Esophagus muscularis mucosa (tissue), 4 donors: ENCODE data around the gene AHRR. TPM values are rescaled to one million over a fixed set of nuclear protein-coding genes. Genes with fewer than 3 reads are reported as not detected.

Experiments
- DNase-seq: peaks from one replicate; pipeline ENCODE4 v3.0.0-alpha.2; 2017; ENCODE audit errors: extremely low spot score
- H3K27ac ChIP-seq, 4 donors: fragments of 200-600 bp; sonication (generic); replicated peaks in 1 of 4; 1 replicate in 3 of 4; 2 replicates in 1 of 4; pipeline ENCODE4 v1.5.1; 2016 to 2019; ENCODE audit warnings: mild to moderate bottlenecking in 1 of 4
- H3K27me3 ChIP-seq, 4 donors: fragments of 200-600 bp; sonication (generic); one replicate each; pipeline versions ENCODE4 v1.5.1 to v1.6.0; 2016 to 2019
- H3K36me3 ChIP-seq, 4 donors: fragments of 200-600 bp; sonication (generic); one replicate each; pipeline ENCODE4 v1.5.1; 2016 to 2019
- H3K4me1 ChIP-seq, 4 donors: fragments of 200-600 bp; sonication (generic); one replicate each; pipeline ENCODE4 v1.5.1; 2016 to 2019
- H3K4me3 ChIP-seq, 4 donors: fragments of 200-600 bp; sonication (generic); 1 replicate in 2 of 4; 2 replicates in 2 of 4; pipeline ENCODE4 v1.5.1; 2016 to 2019; ENCODE audit warnings: mild to moderate bottlenecking in 4 of 4, moderate library complexity in 1 of 4
- H3K9me3 ChIP-seq, 4 donors: fragments of 200-600 bp; sonication (generic); 1 replicate in 3 of 4; 2 replicates in 1 of 4; pipeline ENCODE4 v1.5.1; 2016 to 2019
- EP300 ChIP-seq: sonication (generic); formaldehyde crosslinking; IDR thresholded peaks from one replicate; pipeline ENCODE4 v1.6.1; 2017; ENCODE audit warnings: antibody characterized with exemption
- POLR2A ChIP-seq: fragments of 450-650 bp; IDR thresholded peaks from one replicate; pipeline ENCODE4 v1.6.1; 2017; ENCODE audit warnings: antibody characterized with exemption, moderate library complexity, mild to moderate bottlenecking, low read depth
- POLR2AphosphoS5 ChIP-seq, 2 donors: sonication (generic); formaldehyde crosslinking; IDR thresholded peaks; one replicate each; pipeline ENCODE4 v1.6.1; 2017; ENCODE audit warnings: antibody characterized with exemption in 2 of 2
- WGBS: methylation state at CpG from one replicate; pipeline ENCODE4 v1.1.5; 2018; 5-methylcytosine and 5-hydroxymethylcytosine counted together
- intact Hi-C: fragments of 100-400 bp; cut with DNase I; formaldehyde crosslinking; loops from one replicate; pipeline ENCODE4 v1.15.1; 2023
- total RNA-seq, 4 donors: library from RNA; depleted of rRNA; stranded (reverse); fragments of >200 nt; gene quantifications; one replicate each; pipeline versions ENCODE4 v1.1.0 to v1.2.1, GENCODE V29; 2016
- TF ChIP-seq, protein P1 (sequence below), 3 experiments: fragments of 200-600 bp in 2 of 3; fragments of 450-650 bp in 1 of 3; sonication (generic) in 2 of 3; IDR thresholded peaks; one replicate each; pipeline ENCODE4 v1.5.1; 2017 to 2019; ENCODE audit warnings: antibody characterized with exemption in 3 of 3, mild to moderate bottlenecking in 2 of 3, moderate library complexity in 1 of 3

Gene AHRR
- total RNA-seq, 4 donors from 2014 or later = 0.33 to 5.5 (median 0.86) TPM

DNA sequence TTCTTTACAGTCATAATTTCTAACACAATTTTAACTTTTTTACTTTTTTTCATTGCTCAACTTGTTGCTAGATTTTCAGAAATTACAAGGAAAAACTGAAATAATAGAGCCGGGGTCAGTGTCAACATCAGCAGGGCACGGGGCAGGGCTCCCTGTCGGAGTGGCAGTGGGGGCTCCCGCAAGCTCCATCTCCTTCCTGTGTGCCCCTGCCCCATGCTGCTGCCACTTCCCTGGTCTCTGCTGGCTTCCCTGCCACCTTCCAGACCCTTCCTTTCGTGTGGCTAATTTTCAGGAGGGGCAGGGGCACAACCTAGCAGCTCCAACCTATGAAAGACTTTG, 120.5 kb downstream of the AHRR start:
- TF ChIP-seq, protein P1, sequence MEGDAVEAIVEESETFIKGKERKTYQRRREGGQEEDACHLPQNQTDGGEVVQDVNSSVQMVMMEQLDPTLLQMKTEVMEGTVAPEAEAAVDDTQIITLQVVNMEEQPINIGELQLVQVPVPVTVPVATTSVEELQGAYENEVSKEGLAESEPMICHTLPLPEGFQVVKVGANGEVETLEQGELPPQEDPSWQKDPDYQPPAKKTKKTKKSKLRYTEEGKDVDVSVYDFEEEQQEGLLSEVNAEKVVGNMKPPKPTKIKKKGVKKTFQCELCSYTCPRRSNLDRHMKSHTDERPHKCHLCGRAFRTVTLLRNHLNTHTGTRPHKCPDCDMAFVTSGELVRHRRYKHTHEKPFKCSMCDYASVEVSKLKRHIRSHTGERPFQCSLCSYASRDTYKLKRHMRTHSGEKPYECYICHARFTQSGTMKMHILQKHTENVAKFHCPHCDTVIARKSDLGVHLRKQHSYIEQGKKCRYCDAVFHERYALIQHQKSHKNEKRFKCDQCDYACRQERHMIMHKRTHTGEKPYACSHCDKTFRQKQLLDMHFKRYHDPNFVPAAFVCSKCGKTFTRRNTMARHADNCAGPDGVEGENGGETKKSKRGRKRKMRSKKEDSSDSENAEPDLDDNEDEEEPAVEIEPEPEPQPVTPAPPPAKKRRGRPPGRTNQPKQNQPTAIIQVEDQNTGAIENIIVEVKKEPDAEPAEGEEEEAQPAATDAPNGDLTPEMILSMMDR (IDR thresholded peaks at IDR 0.05) = no peak
- TF ChIP-seq POLR2A (no peak), POLR2AphosphoS5 (IDR thresholded peaks at IDR 0.05) (no peak), EP300 (no peak)
- DNase-seq = no peak
- Histone ChIP-seq H3K36me3 (peaks cover 0 to 14% (median 7%) of the 10 kb centered on the region in 4 donors), H3K4me3 (peak overlapping the region; percentile 80 to 99 (median 91)), H3K27ac (peak overlapping the region in 1 of 4 donors; percentile 83), H3K4me1 (peaks cover 19 to 41% (median 22%) of the 10 kb centered on the region in 4 donors), H3K27me3 (peaks cover 0 to 14% (median 0%) of the 10 kb centered on the region in 4 donors), H3K9me3 (no peaks in the 10 kb centered on the region)
- WGBS = 94% methylated on average over 5 of the region's 5 CpGs
- intact Hi-C loops = loop anchor here (10.0 kb wide), 1 partner anchor 463 kb away; no protein-coding TSS in a partner anchor

DNA sequence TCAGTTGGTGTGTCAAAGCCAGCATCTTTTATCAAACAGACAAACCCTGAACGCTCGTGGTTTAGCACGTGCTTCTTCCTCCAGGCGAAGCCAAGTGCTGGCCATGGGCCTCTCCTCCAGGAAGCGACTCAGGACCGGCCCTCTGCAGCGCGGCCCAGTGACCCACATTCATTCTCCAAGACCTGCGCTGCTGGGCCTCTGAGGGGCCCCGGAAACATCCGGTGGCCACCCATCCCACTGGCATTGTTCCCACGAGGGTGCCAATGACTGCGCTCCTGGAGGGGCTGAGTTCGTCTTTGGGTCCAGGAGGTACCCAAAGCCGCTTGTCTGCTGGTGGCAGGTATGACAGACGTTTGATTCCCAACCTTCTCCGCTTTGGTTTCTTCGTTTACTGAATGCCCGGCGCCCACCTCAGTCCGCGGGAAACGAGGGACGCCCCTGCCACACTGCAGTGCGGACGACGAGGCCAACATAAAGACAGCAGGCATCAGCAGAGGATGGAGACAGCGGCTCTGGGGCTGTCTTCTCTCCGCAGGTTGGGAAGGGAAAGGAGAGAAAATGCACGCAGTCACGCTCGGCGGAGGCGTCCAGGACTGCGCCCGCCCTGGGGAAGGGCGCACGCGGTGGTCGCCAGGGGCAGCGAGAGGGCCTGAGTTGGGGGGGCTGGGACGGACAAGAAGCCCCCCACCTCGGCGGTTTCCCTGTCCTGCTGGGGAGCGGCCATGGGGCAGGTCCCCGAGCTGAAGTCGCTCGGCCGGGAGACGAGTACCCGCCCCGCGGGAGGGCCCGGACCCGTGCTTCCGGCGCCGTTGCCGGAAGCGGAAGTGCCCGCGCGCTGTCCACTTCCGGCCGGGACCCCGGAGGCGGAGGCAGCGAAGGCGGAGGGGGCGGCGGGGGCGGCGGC, 121.1 kb downstream of the AHRR start, which contains the start of gene EXOC3:
Gene EXOC3, plus strand, starts transcription at position 842 of the 904 bp plus-strand sequence. CDS start 3,030 bp downstream, outside the sequence.
- WGBS = 9% methylated on average over 35 of the region's 73 CpGs
- Histone ChIP-seq H3K36me3 (peaks cover 4 to 20% (median 14%) of the 10 kb centered on the region in 4 donors), H3K27me3 (peaks cover 0 to 8% (median 0%) of the 10 kb centered on the region in 4 donors), H3K4me3 (peak within 1 kb of the TSS; percentile 80 to 99 (median 91)), H3K9me3 (no peaks in the 10 kb centered on the region), H3K4me1 (peaks cover 19 to 42% (median 22%) of the 10 kb centered on the region in 4 donors), H3K27ac (peak within 1 kb of the TSS; percentile 80 to 87 (median 84))
- TF ChIP-seq, protein P1 (IDR thresholded peaks at IDR 0.05) = no peak
- TF ChIP-seq POLR2AphosphoS5 (IDR thresholded peaks at IDR 0.05) (peak; percentile 81 to 91), POLR2A (peak; percentile 33), EP300 (no peak)
- intact Hi-C loops = loop anchor here (10.0 kb wide), 1 partner anchor 462 kb away; no protein-coding TSS in a partner anchor
- no peak for DNase-seq

DNA sequence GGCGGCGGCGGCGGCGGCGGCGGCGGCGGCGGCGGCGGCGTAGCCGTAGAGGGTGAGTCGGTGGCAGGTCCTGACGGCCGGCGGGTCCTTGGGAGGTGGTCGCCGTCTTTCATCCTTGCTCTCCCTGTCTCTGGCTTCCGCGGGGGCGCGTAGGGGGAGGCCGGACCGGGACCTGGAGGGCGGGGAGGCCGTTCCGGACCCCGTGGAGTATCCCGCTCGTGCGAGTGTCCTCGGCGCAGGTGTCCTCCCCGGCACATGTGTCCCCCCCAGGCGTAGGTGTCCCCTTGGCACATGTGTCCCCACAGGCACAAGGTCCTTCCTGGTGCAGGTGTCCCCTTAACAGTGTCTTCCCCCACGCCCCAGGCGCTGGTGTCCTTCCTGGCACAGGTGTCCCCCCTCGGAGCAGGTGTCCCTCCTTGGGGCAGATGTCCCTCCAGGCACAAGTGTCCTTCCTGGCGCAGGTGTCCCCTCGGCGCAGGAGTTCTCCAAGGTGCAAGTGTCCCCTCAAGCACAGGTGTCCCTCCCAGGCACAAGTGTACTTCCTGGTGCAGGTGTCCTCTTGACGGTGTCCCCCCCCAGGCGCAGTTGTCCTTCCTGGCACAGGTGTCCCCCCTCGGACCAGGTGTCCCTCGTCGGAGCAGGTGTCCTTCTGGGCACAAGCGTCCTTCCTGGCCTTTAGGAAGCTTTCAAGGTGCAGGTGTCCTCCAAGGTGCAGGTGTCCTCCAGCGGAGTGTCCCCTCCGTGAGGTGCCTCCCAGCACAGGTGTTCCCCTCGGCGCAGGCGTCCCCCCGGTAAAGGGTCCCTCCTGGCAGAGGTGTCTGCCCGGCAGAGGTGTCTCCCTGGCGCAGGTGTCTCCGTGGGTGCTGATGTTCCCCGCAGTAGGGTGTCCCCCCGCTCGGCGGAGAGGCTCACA, 122.0 kb downstream of the AHRR start:
- intact Hi-C loops = loop anchor here (10.0 kb wide), 1 partner anchor 461 kb away; no protein-coding TSS in a partner anchor
- Histone ChIP-seq H3K4me3 (peak overlapping the region; percentile 80 to 99 (median 91)), H3K27me3 (peaks cover 0 to 4% (median 0%) of the 10 kb centered on the region in 4 donors), H3K9me3 (no peaks in the 10 kb centered on the region), H3K36me3 (peaks cover 13 to 30% (median 23%) of the 10 kb centered on the region in 4 donors), H3K27ac (peak overlapping the region; percentile 80 to 87 (median 84)), H3K4me1 (peaks cover 19 to 45% (median 22%) of the 10 kb centered on the region in 4 donors)
- 45% methylated on average over 23 of the region's 62 CpGs for WGBS
- no peak for DNase-seq
- TF ChIP-seq POLR2A = no peak
- TF ChIP-seq POLR2AphosphoS5 (IDR thresholded peaks at IDR 0.05) = no peak
- no peak for TF ChIP-seq EP300
- TF ChIP-seq, protein P1 (IDR thresholded peaks at IDR 0.05) = no peak

DNA sequence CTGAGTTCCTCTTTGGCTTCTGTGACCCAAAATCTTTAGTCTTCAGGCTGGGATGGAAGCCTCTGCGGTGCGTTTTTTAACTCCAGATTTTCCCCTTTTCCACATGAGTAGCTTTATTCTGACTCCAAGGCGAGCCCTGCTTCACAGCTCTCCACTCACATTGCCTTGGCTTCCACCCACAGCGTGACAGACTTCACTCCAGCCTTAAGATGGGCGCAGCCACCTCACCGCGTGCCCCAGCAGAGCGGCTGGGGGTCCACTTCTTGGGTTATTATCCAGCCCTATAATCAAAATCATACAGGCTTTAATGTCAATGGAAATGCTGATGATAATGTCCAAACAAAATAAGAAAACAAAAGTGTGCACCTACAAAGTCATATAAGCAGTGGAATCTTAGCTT, 122.7 kb downstream of the AHRR start:
- DNase-seq = no peak
- Histone ChIP-seq H3K36me3 (peaks cover 20 to 37% (median 30%) of the 10 kb centered on the region in 4 donors), H3K4me3 (peak overlapping the region; percentile 80 to 99 (median 91)), H3K4me1 (peaks cover 19 to 45% (median 22%) of the 10 kb centered on the region in 4 donors), H3K9me3 (no peaks in the 10 kb centered on the region), H3K27me3 (no peaks in the 10 kb centered on the region), H3K27ac (peak overlapping the region in 1 of 4 donors; percentile 83)
- WGBS = 82% methylated on average over 8 of the region's 8 CpGs
- intact Hi-C loops = loop anchor here (10.0 kb wide), 1 partner anchor 461 kb away; no protein-coding TSS in a partner anchor
- TF ChIP-seq POLR2AphosphoS5 (IDR thresholded peaks at IDR 0.05) (no peak), POLR2A (no peak), EP300 (no peak)
- TF ChIP-seq, protein P1 (IDR thresholded peaks at IDR 0.05) = no peak
